IPS-18c (cell line): ENCODE results near the gene MED13L.

Experiments used
- H3K4me3 ChIP-seq: 2 replicates; pipeline ENCODE4 v1.7.0; 2013; ENCODE audit warnings: low read depth, mild to moderate bottlenecking, low read length, moderate library complexity; ENCODE audit not compliant: insufficient read depth
- H3K9me3 ChIP-seq: one replicate; pipeline ENCODE4 v1.6.1; 2013; ENCODE audit warnings: mild to moderate bottlenecking, low read length, moderate library complexity; ENCODE audit not compliant: control insufficient read depth, insufficient read depth

MED13L gene

GRCh38 chr12:116160883-116161458 lies 116.5 kb downstream of the MED13L start:
- H3K9me3 ChIP-seq = no peaks in the 10 kb centered on the region

DNA sequence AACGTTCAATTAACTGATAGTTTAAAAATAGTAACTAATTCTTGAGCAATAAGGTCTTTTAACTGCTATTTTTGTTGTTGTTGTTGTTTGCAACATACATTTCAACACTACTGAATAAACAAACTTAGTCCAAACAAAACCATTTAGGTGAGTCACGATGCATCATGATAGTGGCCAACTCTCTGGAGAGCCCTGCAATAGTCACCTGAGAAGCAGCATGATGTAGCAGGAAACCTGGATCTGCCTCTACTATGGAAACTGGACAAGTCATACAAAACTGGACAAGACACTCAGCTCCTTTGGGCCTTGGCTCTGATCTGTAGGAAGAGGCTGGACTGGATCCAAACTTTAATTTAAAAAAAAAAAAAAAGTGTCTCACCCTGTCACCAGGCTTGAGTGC lies 117.3 kb downstream of the MED13L start:
- H3K4me3 ChIP-seq = no peak overlapping the region
- H3K9me3 ChIP-seq = no peaks in the 10 kb centered on the region

More at GRCh38 chr12:116160883-116161458, 116.5 kb downstream of the MED13L start:
- H3K4me3 ChIP-seq = no peak overlapping the region

DNA sequence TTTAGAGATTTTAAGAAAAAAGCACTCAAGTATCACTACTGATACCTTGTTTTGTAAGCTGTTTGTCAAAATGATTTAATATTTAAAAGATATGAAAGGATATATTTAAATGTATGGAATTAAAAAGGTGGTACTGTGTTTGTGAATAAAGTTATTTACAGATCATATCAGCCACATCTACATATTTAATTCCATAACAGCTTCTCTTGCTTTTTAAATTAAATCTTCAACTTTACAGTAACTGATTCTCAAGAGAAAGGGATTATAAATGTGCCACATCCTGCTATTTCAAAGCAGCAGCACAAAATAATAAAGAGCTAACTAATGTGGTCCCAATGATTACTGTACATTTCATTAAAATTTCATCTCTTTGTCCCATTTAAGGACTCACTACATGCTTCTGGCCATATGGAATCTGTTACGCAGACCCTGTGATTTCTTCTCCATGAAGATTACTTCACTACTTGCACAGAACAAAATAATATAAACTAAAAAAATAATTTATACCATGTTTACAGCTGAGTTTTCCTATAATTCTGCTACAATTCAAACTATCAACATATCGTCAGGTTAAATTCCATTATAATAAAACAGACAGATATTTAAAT lies 117.8 kb downstream of the MED13L start:
- Histone ChIP-seq H3K4me3 (no peak overlapping the region), H3K9me3 (no peaks in the 10 kb centered on the region)

- Histone ChIP-seq H3K4me3 (no peak overlapping the region), H3K9me3 (no peaks in the 10 kb centered on the region)
Observed at GRCh38 chr12:116159175-116159574, 118.3 kb downstream of the MED13L start.

GRCh38 chr12:116157845-116158267 lies 119.6 kb downstream of the MED13L start:
- Histone ChIP-seq H3K4me3 (no peak overlapping the region), H3K9me3 (no peaks in the 10 kb centered on the region)

- Histone ChIP-seq H3K4me3 (no peak overlapping the region), H3K9me3 (no peaks in the 10 kb centered on the region)
Observed at GRCh38 chr12:116156614-116157013, 120.9 kb downstream of the MED13L start.

DNA sequence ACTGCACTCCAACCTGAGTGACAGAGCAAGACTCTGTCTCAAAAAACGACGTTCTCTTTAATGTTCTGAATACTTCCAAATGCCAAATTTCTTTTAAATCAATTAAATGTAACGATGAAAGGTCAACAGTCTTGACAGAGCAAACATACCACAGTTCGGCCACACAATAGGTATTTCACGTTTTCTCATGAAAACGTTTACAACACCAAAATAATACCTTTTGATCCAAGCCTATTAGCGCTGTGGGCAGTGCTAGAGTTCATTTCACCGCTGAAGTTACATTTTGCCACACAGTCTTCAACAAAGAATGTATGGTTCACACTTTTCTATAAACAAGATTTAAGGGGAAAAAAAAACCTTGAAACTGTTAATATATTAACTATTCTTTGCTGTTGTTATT lies 122.1 kb downstream of the MED13L start:
- no peak overlapping the region for H3K4me3 ChIP-seq

DNA sequence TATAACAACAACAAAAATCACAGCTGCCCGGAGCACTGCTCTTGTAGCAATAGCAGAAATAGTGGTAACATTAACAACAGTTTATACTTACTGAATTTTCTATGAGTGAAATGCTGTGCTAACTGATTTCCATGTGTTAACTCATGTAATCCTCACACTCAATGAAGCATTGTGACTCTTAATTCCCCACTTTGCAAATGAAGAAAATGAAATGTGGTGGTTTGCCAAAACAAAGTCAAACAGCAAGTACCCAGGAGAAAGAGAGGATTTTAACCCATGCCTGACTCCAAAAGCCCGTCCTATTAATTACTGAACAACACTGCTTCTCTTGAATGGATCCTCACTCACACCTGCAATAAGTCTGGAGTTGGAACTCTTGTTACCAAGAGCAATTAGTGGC lies 123.5 kb downstream of the MED13L start:
- Histone ChIP-seq H3K4me3 (no peak overlapping the region), H3K9me3 (no peaks in the 10 kb centered on the region)

More for the DNA sequence above, 122.1 kb downstream of the MED13L start:
- H3K9me3 ChIP-seq = no peaks in the 10 kb centered on the region

GRCh38 chr12:116153113-116153512 lies 124.4 kb downstream of the MED13L start:
- no peaks in the 10 kb centered on the region for H3K9me3 ChIP-seq
- H3K4me3 ChIP-seq = no peak overlapping the region

- Histone ChIP-seq H3K4me3 (no peak overlapping the region), H3K9me3 (no peaks in the 10 kb centered on the region)
Observed at GRCh38 chr12:116152268-116152667, 125.2 kb downstream of the MED13L start.

DNA sequence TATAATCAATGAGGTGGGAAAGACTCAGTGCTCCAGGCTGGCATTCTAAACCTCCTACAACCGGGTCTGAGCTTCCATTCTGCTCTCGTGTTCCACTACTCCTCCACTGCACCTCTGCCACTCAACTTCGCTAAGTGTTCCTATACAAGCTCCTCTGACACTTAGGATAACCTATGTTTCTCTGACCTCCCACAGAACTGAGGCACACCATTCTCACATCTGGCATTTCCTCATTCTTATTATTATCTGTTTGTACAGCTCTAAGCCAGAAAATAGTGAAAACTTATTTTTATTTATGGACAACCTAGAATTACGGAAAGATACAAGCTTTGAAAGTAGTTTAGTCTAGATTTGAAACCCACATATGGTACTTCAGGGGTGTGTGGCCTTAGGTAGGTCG lies 127.0 kb downstream of the MED13L start:
- H3K9me3 ChIP-seq = no peaks in the 10 kb centered on the region
- H3K4me3 ChIP-seq = no peak overlapping the region

DNA sequence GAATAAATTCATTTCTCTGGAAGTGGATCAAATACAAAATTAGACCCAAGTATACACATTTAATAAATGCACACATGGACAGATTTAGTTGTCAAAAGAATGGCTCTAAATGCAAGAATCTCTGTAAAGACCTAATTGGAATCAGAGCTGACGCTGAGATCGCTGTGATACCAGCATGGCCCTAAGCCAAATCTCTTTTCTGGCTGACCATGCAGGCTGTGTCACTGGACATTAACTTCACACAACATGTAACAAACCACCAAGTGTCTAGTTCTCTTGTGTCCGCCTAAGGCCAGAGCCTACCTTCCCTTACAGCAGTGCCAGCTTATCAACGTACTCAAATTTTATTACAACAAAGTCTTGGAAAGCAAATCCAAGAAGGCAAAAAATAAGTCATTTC lies 127.5 kb downstream of the MED13L start:
- no peaks in the 10 kb centered on the region for H3K9me3 ChIP-seq
- no peak overlapping the region for H3K4me3 ChIP-seq

DNA sequence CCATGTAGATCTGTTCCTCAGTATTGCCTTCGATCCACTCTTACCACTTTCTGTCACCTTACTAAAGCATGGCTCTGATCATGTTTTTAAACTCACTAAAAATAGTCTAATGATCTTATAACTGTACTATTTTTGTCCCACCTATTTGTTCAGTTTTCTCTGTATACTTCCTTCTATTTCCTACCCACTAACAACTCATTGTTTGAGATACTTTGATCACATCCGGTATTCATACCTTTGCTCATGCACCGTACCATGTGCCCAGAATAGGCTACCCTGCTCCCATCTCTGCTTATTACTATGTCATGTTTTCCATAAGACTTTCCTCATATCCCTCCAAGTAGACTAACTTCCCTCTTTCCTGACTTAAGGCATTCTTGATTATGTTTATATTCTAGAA lies 128.6 kb downstream of the MED13L start:
- no peak overlapping the region for H3K4me3 ChIP-seq
- no peaks in the 10 kb centered on the region for H3K9me3 ChIP-seq

DNA sequence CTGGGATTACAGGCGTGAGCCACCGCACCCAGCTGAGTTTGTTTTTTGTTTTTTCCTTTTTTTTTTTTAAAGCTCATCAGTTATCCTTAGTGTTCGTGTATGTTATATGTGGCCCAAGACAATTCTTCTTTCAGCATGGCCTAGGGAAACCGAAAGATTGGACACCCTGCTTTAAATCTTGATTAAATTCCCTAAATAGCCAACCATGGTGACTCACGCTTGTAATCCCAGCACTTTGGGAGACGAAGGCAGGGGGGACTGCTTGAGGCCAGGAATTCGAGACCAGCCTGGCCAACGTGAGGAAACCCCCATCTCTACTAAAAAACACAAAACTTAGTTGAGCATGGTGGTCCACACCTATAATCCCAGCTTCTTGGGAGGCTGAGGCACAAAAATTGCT lies 131.1 kb downstream of the MED13L start:
- no peaks in the 10 kb centered on the region for H3K9me3 ChIP-seq
- no peak overlapping the region for H3K4me3 ChIP-seq

DNA sequence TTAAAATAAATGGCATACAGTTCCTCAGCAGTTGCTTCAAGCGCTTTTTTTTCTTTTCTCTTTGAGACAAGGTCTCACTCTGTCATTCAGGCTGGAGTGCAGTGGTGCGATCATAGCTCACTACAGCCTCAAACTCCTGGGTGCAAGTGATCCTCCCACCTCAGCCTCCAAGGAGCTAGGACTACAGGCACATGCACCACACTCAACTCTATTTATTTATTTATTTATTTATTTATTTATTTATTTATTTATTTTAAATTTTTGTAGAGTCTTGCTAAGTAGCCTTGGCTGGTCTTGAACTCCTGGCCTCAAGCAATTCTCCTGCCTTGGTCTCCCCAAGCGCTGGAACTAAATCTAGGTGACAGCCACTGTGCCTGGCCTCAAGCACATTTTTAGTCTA lies 132.0 kb downstream of the MED13L start:
- Histone ChIP-seq H3K4me3 (no peak overlapping the region), H3K9me3 (no peaks in the 10 kb centered on the region)

GRCh38 chr12:116144384-116144783 lies 133.1 kb downstream of the MED13L start:
- H3K4me3 ChIP-seq = no peak overlapping the region

GRCh38 chr12:116143909-116144308 lies 133.6 kb downstream of the MED13L start:
- Histone ChIP-seq H3K4me3 (no peak overlapping the region), H3K9me3 (no peaks in the 10 kb centered on the region)

More at GRCh38 chr12:116144384-116144783, 133.1 kb downstream of the MED13L start:
- H3K9me3 ChIP-seq = no peaks in the 10 kb centered on the region

GRCh38 chr12:116142936-116143898 lies 134.3 kb downstream of the MED13L start:
- Histone ChIP-seq H3K9me3 (no peaks in the 10 kb centered on the region), H3K4me3 (no peak overlapping the region)
